Fibroblast of lung (primary cell): ENCODE results near the gene STPG1. TPM values are rescaled to one million over a fixed set of nuclear protein-coding genes. Genes with fewer than 3 reads are reported as not detected.

ENCODE experiments used
- DNase-seq, 2 donors: peaks; one replicate each; pipeline versions ENCODE4 v3.0.0 to v3.0.0-alpha.2; 2010; ENCODE audit warnings: low read depth in 2 of 2
- H2AFZ ChIP-seq: 2 replicates; pipeline ENCODE4 v1.5.1; 2012; ENCODE audit warnings: low read length, control low read depth, inconsistent platforms
- H3K27ac ChIP-seq: 2 replicates; pipeline ENCODE4 v1.5.1; 2011; ENCODE audit warnings: low read length, control low read depth; ENCODE audit not compliant: insufficient read depth
- H3K27me3 ChIP-seq: 2 replicates; pipeline ENCODE4 v1.5.1; 2011; ENCODE audit warnings: mild to moderate bottlenecking, low read length; ENCODE audit not compliant: control insufficient read depth, insufficient read depth
- H3K36me3 ChIP-seq: 2 replicates; pipeline ENCODE4 v1.5.1; 2011; ENCODE audit warnings: low read length; ENCODE audit not compliant: control insufficient read depth, insufficient read depth
- H3K4me1 ChIP-seq: 2 replicates; pipeline ENCODE4 v1.5.1; 2011; ENCODE audit warnings: low read length; ENCODE audit not compliant: control insufficient read depth, insufficient read depth; ENCODE audit errors: extremely low read depth
- H3K4me2 ChIP-seq: 2 replicates; pipeline ENCODE4 v1.5.1; 2011; ENCODE audit warnings: low read length, control low read depth; ENCODE audit not compliant: insufficient read depth; ENCODE audit errors: extremely low read depth
- H3K4me3 ChIP-seq, 4 experiments: fragments of 200-600 bp in 1 of 4; sonication (generic) in 1 of 4; replicated peaks in 1 of 4; 2 replicates each; pipeline ENCODE4 v1.5.1; 2011 to 2016; ENCODE audit warnings: low read length in 4 of 4, low read depth in 3 of 4, mild to moderate bottlenecking in 3 of 4, control low read depth in 2 of 4, inconsistent platforms in 1 of 4, mixed read lengths in 1 of 4; ENCODE audit not compliant: insufficient read depth in 1 of 4; ENCODE audit errors: control extremely low read depth in 1 of 4
- H3K79me2 ChIP-seq: 2 replicates; pipeline ENCODE4 v1.5.1; 2012; ENCODE audit warnings: mild to moderate bottlenecking, low read length, inconsistent platforms; ENCODE audit not compliant: control insufficient read depth, insufficient read depth
- H3K9ac ChIP-seq: 2 replicates; pipeline ENCODE4 v1.5.1; 2011; ENCODE audit warnings: mild to moderate bottlenecking, low read length, control low read depth; ENCODE audit not compliant: insufficient read depth
- H3K9me3 ChIP-seq: 2 replicates; pipeline ENCODE4 v1.5.1; 2012; ENCODE audit warnings: low read depth, low read length; ENCODE audit not compliant: control insufficient read depth, insufficient read depth
- H4K20me1 ChIP-seq: 2 replicates; pipeline ENCODE4 v1.5.1; 2011; ENCODE audit warnings: low read length; ENCODE audit not compliant: control insufficient read depth, insufficient read depth; ENCODE audit errors: extremely low read depth
- CTCF ChIP-seq, 2 donors: IDR thresholded peaks in 1 of 2; conservative IDR thresholded peaks in 1 of 2; 1 replicate in 1 of 2; 2 replicates in 1 of 2; pipeline ENCODE4 v1.5.1; 2011 to 2012; ENCODE audit warnings: low read length in 2 of 2, control low read depth in 1 of 2, inconsistent platforms in 1 of 2, low read depth in 1 of 2, mild to moderate bottlenecking in 1 of 2
- EZH2 ChIP-seq: IDR thresholded peaks from 2 replicates; pipeline ENCODE4 v1.5.1; 2012; ENCODE audit warnings: low read length, control low read depth, mild to moderate bottlenecking; ENCODE audit errors: missing control alignments
- polyA plus RNA-seq, 2 donors: library from polyadenylated mRNA; depleted of rRNA in 1 of 2; stranded (reverse) in 1 of 2; unstranded in 1 of 2; fragments of >200 nt; gene quantifications; 2 replicates each; pipeline ENCODE4 v1.2.1, GENCODE V29; 2011 to 2012; ENCODE audit warnings: missing spikeins in 1 of 2
- total RNA-seq: library from RNA; depleted of rRNA; stranded (reverse); fragments of >200 nt; gene quantifications from 2 replicates; pipeline ENCODE4 v1.2.1, GENCODE V29; 2014

Gene STPG1
- total and polyA plus RNA-seq, 2 donors (not counting 1 experiment from before 2014, with no cell fraction given): 7.9 to 8.5 TPM

GRCh38 chr1:24389231-24389678, 24.3 kb downstream of the STPG1 start:
- no peak overlapping the region for H3K27ac ChIP-seq
- no peak overlapping the region for H3K4me2 ChIP-seq
- peaks cover 10% of the 10 kb centered on the region for H3K4me1 ChIP-seq
- no peaks in the 10 kb centered on the region for H3K27me3 ChIP-seq
- H2AFZ ChIP-seq: no peak overlapping the region
- TF ChIP-seq CTCF (conservative IDR thresholded peaks at IDR 0.05 in 1 of 2, IDR thresholded peaks at IDR 0.05 in 1 of 2; ENCODE audit: low read depth in 1 of 2, low read length in 2 of 2): no peak
- TF ChIP-seq EZH2: no peak
- no peaks in the 10 kb centered on the region for H3K36me3 ChIP-seq
- no peaks in the 10 kb centered on the region for H3K9me3 ChIP-seq
- no peaks in the 10 kb centered on the region for H4K20me1 ChIP-seq
- H3K9ac ChIP-seq: no peak overlapping the region
- H3K4me3 ChIP-seq: no peak overlapping the region
- DNase-seq: no peak
- no peaks in the 10 kb centered on the region for H3K79me2 ChIP-seq

GRCh38 chr1:24388331-24388885, 25.2 kb downstream of the STPG1 start:
- H3K4me3 ChIP-seq: no peak overlapping the region
- no peaks in the 10 kb centered on the region for H3K36me3 ChIP-seq
- no peak for TF ChIP-seq CTCF (conservative IDR thresholded peaks at IDR 0.05 in 1 of 2, IDR thresholded peaks at IDR 0.05 in 1 of 2; ENCODE audit: low read depth in 1 of 2, low read length in 2 of 2)
- TF ChIP-seq EZH2: no peak
- no peak overlapping the region for H2AFZ ChIP-seq
- H3K79me2 ChIP-seq: no peaks in the 10 kb centered on the region
- H3K27ac ChIP-seq: no peak overlapping the region
- H3K4me2 ChIP-seq: no peak overlapping the region
- DNase-seq: no peak
- H3K9ac ChIP-seq: no peak overlapping the region
- H3K4me1 ChIP-seq: peaks cover 6% of the 10 kb centered on the region
- no peaks in the 10 kb centered on the region for H4K20me1 ChIP-seq
- H3K27me3 ChIP-seq: no peaks in the 10 kb centered on the region
- no peaks in the 10 kb centered on the region for H3K9me3 ChIP-seq

- Histone ChIP-seq H3K9ac (no peak overlapping the region), H3K79me2 (no peaks in the 10 kb centered on the region), H3K4me1 (peaks cover 6% of the 10 kb centered on the region), H3K9me3 (no peaks in the 10 kb centered on the region), H3K27me3 (no peaks in the 10 kb centered on the region), H3K36me3 (no peaks in the 10 kb centered on the region), H3K4me2 (no peak overlapping the region), H2AFZ (no peak overlapping the region), H4K20me1 (no peaks in the 10 kb centered on the region), H3K27ac (no peak overlapping the region), H3K4me3 (no peak overlapping the region)
- TF ChIP-seq EZH2 (no peak), CTCF (conservative IDR thresholded peaks at IDR 0.05 in 1 of 2, IDR thresholded peaks at IDR 0.05 in 1 of 2; ENCODE audit: low read depth in 1 of 2, low read length in 2 of 2) (no peak)
- DNase-seq: no peak
These were observed 25.9 kb downstream of the STPG1 start for GRCh38 chr1:24387636-24388175.
